ENCODE results near the gene C19orf44.

GRCh38 chr19:16520074-16520973 is 24.1 kb downstream of the C19orf44 start:
- TF ChIP-seq CTCF (IDR thresholded peaks at IDR 0.05) (no peak), POLR2A (IDR thresholded peaks at IDR 0.05) (no peak)

All from ovary (tissue), 3 donors.